Liver (tissue), 8 donors: ENCODE data around the gene LOC128125822.

ENCODE experiments used
- DNase-seq: peaks from one replicate; pipeline ENCODE4 v3.0.0-alpha.2; 2017; ENCODE audit warnings: low spot score
- H3K27ac ChIP-seq, 2 donors: one replicate each; pipeline ENCODE4 v1.7.0; 2013; ENCODE audit warnings: inconsistent platforms in 2 of 2, low read length in 2 of 2, control low read depth in 1 of 2, low read depth in 1 of 2, mild to moderate bottlenecking in 1 of 2
- H3K27me3 ChIP-seq, 4 donors: one replicate each; pipeline versions ENCODE4 v1.6.1 to v1.7.0; 2013; ENCODE audit warnings: low read length in 3 of 4, inconsistent platforms in 1 of 4, mild to moderate bottlenecking in 1 of 4, moderate library complexity in 1 of 4; ENCODE audit not compliant: control insufficient read depth in 4 of 4, insufficient read depth in 4 of 4
- H3K36me3 ChIP-seq, 4 donors: one replicate each; pipeline versions ENCODE4 v1.6.1 to v1.7.0; 2013; ENCODE audit warnings: low read length in 3 of 4, mild to moderate bottlenecking in 3 of 4, low read depth in 1 of 4, moderate library complexity in 1 of 4; ENCODE audit not compliant: control insufficient read depth in 4 of 4, insufficient read depth in 3 of 4
- H3K4me1 ChIP-seq, 4 donors: one replicate each; pipeline versions ENCODE4 v1.6.1 to v1.7.0; 2013; ENCODE audit warnings: low read length in 3 of 4, mild to moderate bottlenecking in 3 of 4, moderate library complexity in 1 of 4; ENCODE audit not compliant: control insufficient read depth in 4 of 4, insufficient read depth in 4 of 4
- H3K4me3 ChIP-seq, 3 donors: one replicate each; pipeline versions ENCODE4 v1.6.1 to v1.7.0; 2013; ENCODE audit warnings: low read length in 3 of 3, control low read depth in 1 of 3, low read depth in 1 of 3, mild to moderate bottlenecking in 1 of 3
- H3K9ac ChIP-seq, 2 donors: one replicate each; pipeline ENCODE4 v1.7.0; 2013; ENCODE audit warnings: low read length in 2 of 2, mild to moderate bottlenecking in 2 of 2, moderate library complexity in 2 of 2, control low read depth in 1 of 2, low read depth in 1 of 2
- H3K9me3 ChIP-seq, 4 donors: one replicate each; pipeline versions ENCODE4 v1.6.1 to v1.7.0; 2013; ENCODE audit warnings: low read length in 3 of 4; ENCODE audit not compliant: control insufficient read depth in 4 of 4
- FOXA2 ChIP-seq: IDR thresholded peaks from 2 replicates; pipeline ENCODE4 v1.6.1; 2016; ENCODE audit warnings: antibody characterized with exemption
- HNF4A ChIP-seq, 2 donors: conservative IDR thresholded peaks; 2 replicates each; pipeline ENCODE4 v1.6.1; 2016; ENCODE audit warnings: antibody characterized with exemption in 2 of 2, mild to moderate bottlenecking in 2 of 2
- HNF4G ChIP-seq: IDR thresholded peaks from 2 replicates; pipeline ENCODE4 v1.6.1; 2016; ENCODE audit warnings: antibody characterized with exemption
- NR2F2 ChIP-seq: IDR thresholded peaks from 2 replicates; pipeline ENCODE4 v1.6.1; 2016; ENCODE audit warnings: antibody characterized with exemption
- RAD21 ChIP-seq, 2 donors: IDR thresholded peaks; 2 replicates each; pipeline ENCODE4 v1.6.1; 2016; ENCODE audit warnings: antibody characterized with exemption in 2 of 2, mild to moderate bottlenecking in 2 of 2
- REST ChIP-seq: IDR thresholded peaks from 2 replicates; pipeline ENCODE4 v1.6.1; 2016; ENCODE audit warnings: antibody characterized with exemption, mild to moderate bottlenecking
- RXRA ChIP-seq, 2 donors: IDR thresholded peaks; 2 replicates each; pipeline ENCODE4 v1.6.1; 2017 to 2018; ENCODE audit warnings: antibody characterized with exemption in 2 of 2, mild to moderate bottlenecking in 1 of 2
- SP1 ChIP-seq: IDR thresholded peaks from 2 replicates; pipeline ENCODE4 v1.6.1; 2018; ENCODE audit warnings: antibody characterized with exemption, mild to moderate bottlenecking
- TAF1 ChIP-seq: conservative IDR thresholded peaks from 2 replicates; pipeline ENCODE4 v1.6.1; 2016; ENCODE audit warnings: antibody characterized with exemption, mild to moderate bottlenecking
- YY1 ChIP-seq: IDR thresholded peaks from 2 replicates; pipeline ENCODE4 v1.6.1; 2016; ENCODE audit warnings: antibody characterized with exemption, mild to moderate bottlenecking
- ZBTB33 ChIP-seq: IDR thresholded peaks from 2 replicates; pipeline ENCODE4 v1.6.1; 2016; ENCODE audit warnings: antibody characterized with exemption
- WGBS: extraction: QIAGEN DNeasy Blood & Tissue Kit; methylation state at CpG from one replicate; pipeline ENCODE4 v1.1.7; 2013; 5-methylcytosine and 5-hydroxymethylcytosine counted together
- TF ChIP-seq, protein P1 (sequence below): IDR thresholded peaks from 2 replicates; pipeline ENCODE4 v1.6.1; 2016; ENCODE audit warnings: antibody characterized with exemption
- TF ChIP-seq, protein P2 (sequence below): fragments of 150-350 bp; IDR thresholded peaks from 2 replicates; pipeline ENCODE4 v1.5.1; 2017; ENCODE audit warnings: improper control_type of control experiment, low read depth, low read length; ENCODE audit not compliant: missing input control
- TF ChIP-seq, protein P3 (sequence below): IDR thresholded peaks from 2 replicates; pipeline ENCODE4 v1.6.1; 2016; ENCODE audit warnings: antibody characterized with exemption
- donor health status: healthy.
- donor health status: healthy.
- donor health status: healthy.
- donor health status: healthy.
- donor health status: healthy.

Gene LOC128125822

DNA sequence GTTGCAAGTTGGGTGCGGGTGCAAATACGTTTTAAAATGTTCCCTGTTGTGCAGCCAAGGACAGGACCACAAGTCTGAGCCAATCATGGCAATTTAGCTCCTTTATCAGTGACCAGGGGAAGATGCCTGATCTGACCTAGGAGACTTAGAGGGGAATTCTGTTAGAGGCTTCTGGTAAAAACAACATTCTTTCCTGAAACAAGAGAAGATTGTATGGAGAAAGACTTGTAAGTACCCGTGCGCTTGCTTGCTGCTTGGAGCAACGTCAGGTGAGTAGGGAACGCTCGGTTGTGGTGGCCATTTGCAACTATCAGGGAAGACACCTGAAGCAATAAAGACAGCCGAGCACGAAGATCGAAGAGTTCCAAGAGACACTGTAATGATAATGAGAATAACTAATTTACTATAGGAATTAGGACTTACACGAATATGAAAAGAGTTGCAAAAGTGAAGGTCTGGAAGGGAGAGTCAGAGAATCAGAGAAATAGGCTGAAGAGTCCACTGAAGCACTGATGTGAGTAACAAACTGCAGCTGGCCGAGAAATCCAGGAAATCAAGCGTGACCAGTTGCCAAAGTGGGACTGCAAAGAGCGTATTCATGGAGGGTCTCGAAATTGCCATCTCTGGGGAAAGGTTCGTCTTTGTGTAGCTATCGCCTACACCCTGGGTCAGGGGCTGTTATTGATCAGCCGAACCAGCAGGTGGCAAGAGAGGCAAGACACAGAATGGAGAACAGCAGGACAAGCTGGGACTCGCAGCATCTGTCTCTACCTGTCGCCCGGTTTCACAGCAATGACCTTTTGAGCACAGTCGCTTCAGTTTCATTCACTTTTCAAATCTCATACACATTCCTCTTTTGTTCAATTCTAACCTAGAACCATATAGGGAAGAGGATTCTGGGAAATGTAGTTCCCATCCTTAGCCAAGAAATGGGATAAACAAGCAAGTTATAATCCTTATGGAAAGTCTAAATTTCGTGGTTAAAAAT, 26.1 kb downstream of the LOC128125822 start:
- 2% methylated on average over 23 of the region's 23 CpGs for WGBS
- Histone ChIP-seq H3K9me3 (no peaks in the 10 kb centered on the region), H3K27ac (peak overlapping the region; percentile 11 to 29), H3K36me3 (no peaks in the 10 kb centered on the region), H3K4me3 (peak overlapping the region; percentile 56 to 76 (median 60)), H3K9ac (peak overlapping the region; percentile 45 to 51), H3K4me1 (peaks cover 0 to 15% (median 3%) of the 10 kb centered on the region in 4 donors), H3K27me3 (no peaks in the 10 kb centered on the region)
- DNase-seq: peak; percentile 71
- TF ChIP-seq REST (peak; percentile 7), ZBTB33 (no peak), RXRA (IDR thresholded peaks at IDR 0.05) (peak in 1 of 2 donors; percentile 37), TAF1 (peak; percentile 19), RAD21 (IDR thresholded peaks at IDR 0.05) (peak; percentile 98 to 99), HNF4A (conservative IDR thresholded peaks at IDR 0.05) (peak in 1 of 2 donors; percentile 22), FOXA2 (no peak), YY1 (peak; percentile 92)
- TF ChIP-seq, protein P1, sequence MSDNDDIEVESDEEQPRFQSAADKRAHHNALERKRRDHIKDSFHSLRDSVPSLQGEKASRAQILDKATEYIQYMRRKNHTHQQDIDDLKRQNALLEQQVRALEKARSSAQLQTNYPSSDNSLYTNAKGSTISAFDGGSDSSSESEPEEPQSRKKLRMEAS: no peak
- TF ChIP-seq, protein P2, sequence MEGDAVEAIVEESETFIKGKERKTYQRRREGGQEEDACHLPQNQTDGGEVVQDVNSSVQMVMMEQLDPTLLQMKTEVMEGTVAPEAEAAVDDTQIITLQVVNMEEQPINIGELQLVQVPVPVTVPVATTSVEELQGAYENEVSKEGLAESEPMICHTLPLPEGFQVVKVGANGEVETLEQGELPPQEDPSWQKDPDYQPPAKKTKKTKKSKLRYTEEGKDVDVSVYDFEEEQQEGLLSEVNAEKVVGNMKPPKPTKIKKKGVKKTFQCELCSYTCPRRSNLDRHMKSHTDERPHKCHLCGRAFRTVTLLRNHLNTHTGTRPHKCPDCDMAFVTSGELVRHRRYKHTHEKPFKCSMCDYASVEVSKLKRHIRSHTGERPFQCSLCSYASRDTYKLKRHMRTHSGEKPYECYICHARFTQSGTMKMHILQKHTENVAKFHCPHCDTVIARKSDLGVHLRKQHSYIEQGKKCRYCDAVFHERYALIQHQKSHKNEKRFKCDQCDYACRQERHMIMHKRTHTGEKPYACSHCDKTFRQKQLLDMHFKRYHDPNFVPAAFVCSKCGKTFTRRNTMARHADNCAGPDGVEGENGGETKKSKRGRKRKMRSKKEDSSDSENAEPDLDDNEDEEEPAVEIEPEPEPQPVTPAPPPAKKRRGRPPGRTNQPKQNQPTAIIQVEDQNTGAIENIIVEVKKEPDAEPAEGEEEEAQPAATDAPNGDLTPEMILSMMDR: peak; percentile 89
- TF ChIP-seq, protein P3, sequence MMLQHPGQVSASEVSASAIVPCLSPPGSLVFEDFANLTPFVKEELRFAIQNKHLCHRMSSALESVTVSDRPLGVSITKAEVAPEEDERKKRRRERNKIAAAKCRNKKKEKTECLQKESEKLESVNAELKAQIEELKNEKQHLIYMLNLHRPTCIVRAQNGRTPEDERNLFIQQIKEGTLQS: no peak

- Histone ChIP-seq H3K9me3 (no peaks in the 10 kb centered on the region), H3K4me1 (peaks cover 0 to 15% (median 3%) of the 10 kb centered on the region in 4 donors), H3K4me3 (no peak overlapping the region), H3K9ac (no peak overlapping the region), H3K27me3 (no peaks in the 10 kb centered on the region), H3K36me3 (no peaks in the 10 kb centered on the region), H3K27ac (no peak overlapping the region)
- 87% methylated on average over 7 of the region's 7 CpGs for WGBS
- no peak for DNase-seq
- TF ChIP-seq FOXA2: no peak
- TF ChIP-seq, protein P2: no peak
- no peak for TF ChIP-seq HNF4A (conservative IDR thresholded peaks at IDR 0.05)
- no peak for TF ChIP-seq HNF4G
- TF ChIP-seq RAD21 (IDR thresholded peaks at IDR 0.05): no peak
- no peak for TF ChIP-seq SP1
- TF ChIP-seq RXRA (IDR thresholded peaks at IDR 0.05): no peak
- TF ChIP-seq NR2F2: no peak
- TF ChIP-seq, protein P3: no peak
- no peak for TF ChIP-seq TAF1
- TF ChIP-seq YY1: no peak
- TF ChIP-seq REST: no peak
Measured at GRCh38 chr6:63599243-63599642, 27.0 kb downstream of the LOC128125822 start.
